ENCODE results near the gene LRRTM4. TPM values are rescaled to one million over a fixed set of nuclear protein-coding genes. Genes with fewer than 3 reads are reported as not detected.
A peak's percentile ranks its signal among the peaks of the same experiment; 100 is the strongest.

The LRRTM4 gene
- total and polyA plus RNA-seq, 2 of the 13 experiments (the other 11 are each of a cell fraction or from before 2014, with no cell fraction given), result 1.2 TPM

DNA sequence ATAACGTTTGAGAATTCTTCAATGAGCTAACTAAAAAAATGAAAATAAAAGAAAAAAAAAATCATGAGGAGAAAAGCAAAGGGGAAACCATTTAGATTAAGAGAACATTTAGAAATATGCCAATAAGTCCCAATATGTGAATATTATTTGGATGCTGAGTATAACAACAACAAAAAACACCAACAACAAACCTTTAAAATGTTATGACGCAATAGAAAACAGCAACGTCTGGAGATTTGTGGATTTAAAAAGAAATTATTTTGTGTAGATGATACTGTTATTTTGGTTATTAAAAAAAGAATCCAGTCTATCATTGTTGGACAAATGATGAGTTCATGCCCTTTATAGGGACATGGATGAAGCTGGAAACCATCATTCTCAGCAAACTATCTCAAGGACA lies 417.2 kb downstream of the LRRTM4 start:
- Histone ChIP-seq H3K27me3 (ENCODE audit: control insufficient read depth in 1 of 2, insufficient read depth in 2 of 2, low read length in 2 of 2) (no peaks in the 10 kb centered on the region), H3K79me2 (ENCODE audit: insufficient read depth, low read length) (no peaks in the 10 kb centered on the region), H3K4me2 (ENCODE audit: low read depth, low read length) (no peak overlapping the region), H3K4me1 (ENCODE audit: insufficient read depth, low read length) (no peaks in the 10 kb centered on the region), H4K20me1 (ENCODE audit: insufficient read depth, low read length) (no peaks in the 10 kb centered on the region), H3K36me3 (replicated peaks in 1 of 2; ENCODE audit: control insufficient read depth in 1 of 2, insufficient read depth in 2 of 2, low read length in 2 of 2) (no peaks in the 10 kb centered on the region), H3K9ac (ENCODE audit: insufficient read depth, low read depth, low read length) (no peak overlapping the region), H2AFZ (ENCODE audit: low read length) (no peak overlapping the region), H3K9me3 (ENCODE audit: low read length) (no peaks in the 10 kb centered on the region), H3K4me3 (replicated peaks in 1 of 3; ENCODE audit: insufficient read depth in 1 of 3, low read depth in 2 of 3, low read length in 3 of 3) (no peak overlapping the region), H3K27ac (ENCODE audit: extremely low read length, insufficient read depth, low read length) (no peak overlapping the region)
- intact Hi-C loops (cut with micrococcal nuclease; ENCODE audit: unreplicated experiment), result no loop called here
- ChIA-PET POLR2A (no interaction called here), CTCF (ENCODE audit: low intra/inter-chr PET ratio, low total read pairs) (no interaction called here)
- ATAC-seq (no peak), DNase-seq (ENCODE audit: low spot score) (no peak), FAIRE-seq (no peak)
- in situ Hi-C loops (cut with HindIII; ENCODE audit: extremely low pct_ligation_motif_present, low pct_unique_long_range_greater_than_20kb), result no loop called here
- 37% methylated on average over 3 of the region's 3 CpGs for WGBS (ENCODE audit: low lambda C conversion rate)
- TF ChIP-seq HNRNPK (IDR thresholded peaks at IDR 0.05; ENCODE audit: low read depth, low read length, poor library complexity, severe bottlenecking) (peak; percentile 12), CEBPB (IDR thresholded peaks at IDR 0.05; ENCODE audit: borderline replicate concordance, low read depth, low read length) (peak; percentile 73), ZNF101 (CRISPR knock-in tag; IDR thresholded peaks at IDR 0.05; ENCODE audit: borderline replicate concordance, low read depth) (no peak)
- BruUV-seq (replicated peaks), result no TSS peak

DNA sequence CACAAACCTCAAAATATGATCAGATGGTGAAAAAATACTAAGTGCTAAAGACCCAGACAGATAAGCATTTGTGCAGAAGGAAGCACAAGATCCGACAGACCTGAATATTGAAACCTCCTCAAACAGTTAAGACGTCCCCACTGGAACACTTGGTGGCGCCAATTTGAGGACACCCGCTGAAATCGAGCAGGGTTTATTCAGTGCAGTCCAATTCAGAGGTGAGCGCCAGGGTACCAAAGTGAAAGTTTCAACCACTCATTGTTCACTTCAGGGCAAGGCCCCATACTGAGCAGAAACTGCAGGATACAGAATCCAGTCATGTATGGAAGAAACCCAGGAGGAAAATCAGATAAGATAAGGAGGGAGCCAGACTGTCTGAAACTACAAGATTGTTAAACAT lies 417.6 kb downstream of the LRRTM4 start:
- H3K9me3 ChIP-seq (ENCODE audit: low read length), result no peaks in the 10 kb centered on the region
- 12% methylated on average over 6 of the region's 6 CpGs for WGBS (ENCODE audit: low lambda C conversion rate)
- no peaks in the 10 kb centered on the region for H3K4me1 ChIP-seq (ENCODE audit: insufficient read depth, low read length)
- ATAC-seq (peak; percentile 78), FAIRE-seq (peak; percentile 49), DNase-seq (ENCODE audit: low spot score) (peak; percentile 9)
- no peak overlapping the region for H3K27ac ChIP-seq (ENCODE audit: extremely low read length, insufficient read depth, low read length)
- H3K4me2 ChIP-seq (ENCODE audit: low read depth, low read length), result no peak overlapping the region
- no peaks in the 10 kb centered on the region for H4K20me1 ChIP-seq (ENCODE audit: insufficient read depth, low read length)
- in situ Hi-C loops (cut with HindIII; ENCODE audit: extremely low pct_ligation_motif_present, low pct_unique_long_range_greater_than_20kb) (no loop called here), intact Hi-C loops (cut with micrococcal nuclease; ENCODE audit: unreplicated experiment) (no loop called here)
- no peak overlapping the region for H3K4me3 ChIP-seq (replicated peaks in 1 of 3; ENCODE audit: insufficient read depth in 1 of 3, low read depth in 2 of 3, low read length in 3 of 3)
- no peaks in the 10 kb centered on the region for H3K27me3 ChIP-seq (ENCODE audit: control insufficient read depth in 1 of 2, insufficient read depth in 2 of 2, low read length in 2 of 2)
- H3K36me3 ChIP-seq (replicated peaks in 1 of 2; ENCODE audit: control insufficient read depth in 1 of 2, insufficient read depth in 2 of 2, low read length in 2 of 2), result no peaks in the 10 kb centered on the region
- TF ChIP-seq STAG1 (CRISPR knock-in tag; IDR thresholded peaks at IDR 0.05), result peak; percentile 61
- no peak for TF ChIP-seq DMAP1 (CRISPR knock-in tag; IDR thresholded peaks at IDR 0.05)
- TF ChIP-seq ZC3H13 (CRISPR knock-in tag; IDR thresholded peaks at IDR 0.05), result no peak
- TF ChIP-seq SRF (IDR thresholded peaks at IDR 0.05; ENCODE audit: low read depth, low read length), result no peak
- no peak for TF ChIP-seq ZNF724P (CRISPR knock-in tag; IDR thresholded peaks at IDR 0.05; ENCODE audit: borderline replicate concordance)
- TF ChIP-seq SMC3 (IDR thresholded peaks at IDR 0.05; ENCODE audit: low read length), result no peak
- TF ChIP-seq, protein P1, sequence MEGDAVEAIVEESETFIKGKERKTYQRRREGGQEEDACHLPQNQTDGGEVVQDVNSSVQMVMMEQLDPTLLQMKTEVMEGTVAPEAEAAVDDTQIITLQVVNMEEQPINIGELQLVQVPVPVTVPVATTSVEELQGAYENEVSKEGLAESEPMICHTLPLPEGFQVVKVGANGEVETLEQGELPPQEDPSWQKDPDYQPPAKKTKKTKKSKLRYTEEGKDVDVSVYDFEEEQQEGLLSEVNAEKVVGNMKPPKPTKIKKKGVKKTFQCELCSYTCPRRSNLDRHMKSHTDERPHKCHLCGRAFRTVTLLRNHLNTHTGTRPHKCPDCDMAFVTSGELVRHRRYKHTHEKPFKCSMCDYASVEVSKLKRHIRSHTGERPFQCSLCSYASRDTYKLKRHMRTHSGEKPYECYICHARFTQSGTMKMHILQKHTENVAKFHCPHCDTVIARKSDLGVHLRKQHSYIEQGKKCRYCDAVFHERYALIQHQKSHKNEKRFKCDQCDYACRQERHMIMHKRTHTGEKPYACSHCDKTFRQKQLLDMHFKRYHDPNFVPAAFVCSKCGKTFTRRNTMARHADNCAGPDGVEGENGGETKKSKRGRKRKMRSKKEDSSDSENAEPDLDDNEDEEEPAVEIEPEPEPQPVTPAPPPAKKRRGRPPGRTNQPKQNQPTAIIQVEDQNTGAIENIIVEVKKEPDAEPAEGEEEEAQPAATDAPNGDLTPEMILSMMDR (CRISPR knock-in tag; IDR thresholded peaks at IDR 0.05), result peak; percentile 40
- no TSS peak for BruUV-seq (replicated peaks)
- POLR2A ChIA-PET, result no interaction called here
- H3K9ac ChIP-seq (ENCODE audit: insufficient read depth, low read depth, low read length), result no peak overlapping the region
- H3K79me2 ChIP-seq (ENCODE audit: insufficient read depth, low read length), result no peaks in the 10 kb centered on the region
- CTCF ChIA-PET (ENCODE audit: low intra/inter-chr PET ratio, low total read pairs), result no interaction called here
- no peak overlapping the region for H2AFZ ChIP-seq (ENCODE audit: low read length)
